HepG2 (cell line): ENCODE data around the gene CFL1. TPM values are rescaled to one million over a fixed set of nuclear protein-coding genes. Genes with fewer than 3 reads are reported as not detected.

ENCODE experiments used
- ATAC-seq: fragments of 200-7000 bp; cut with Tn5 transposase; 3 replicates; pipeline ENCODE4 v1.9.1; 2020; ENCODE audit warnings: mild to moderate bottlenecking, moderate library complexity
- BruUV-seq: library from RNA; stranded (reverse); fragments of 400-500 nt; replicated peaks from 2 replicates; lab custom pipeline; 2021; lab: Mats Ljungman, UMichigan
- CTCF ChIA-PET: fragments of 300-600 bp; formaldehyde crosslinking; extraction: SDS; loops from one replicate; lab custom pipeline; 2021; ENCODE audit warnings: low total read pairs, inconsistent platforms, low intra/inter-chr PET ratio; lab: Yijun Ruan, JAX
- POLR2A ChIA-PET: fragments of 350-600 bp; sonication (Branson Sonifier 250); formaldehyde crosslinking; loops from one replicate; lab custom pipeline; 2020; ENCODE audit warnings: antibody characterized with exemption, inconsistent platforms; lab: Yijun Ruan, JAX
- DNase-seq: peaks from one replicate; pipeline ENCODE4 v3.0.0-alpha.2; 2015; ENCODE audit warnings: low spot score
- FAIRE-seq: peaks from 3 replicates; lab custom pipeline; 2011; peaks lifted over from hg19 to GRCh38; lab: Jason Lieb, UNC
- H2AFZ ChIP-seq: one replicate; pipeline ENCODE4 v1.6.1; 2011; ENCODE audit warnings: low read length, inconsistent platforms
- H3K27ac ChIP-seq: fragments of 300-600 bp; 3 replicates; pipeline ENCODE4 v1.8.0; 2011; ENCODE audit warnings: mixed run types, mild to moderate bottlenecking, mixed read lengths, low read length, inconsistent platforms; ENCODE audit not compliant: insufficient read depth; ENCODE audit errors: extremely low read length
- H3K27me3 ChIP-seq, 2 experiments: fragments of 200-600 bp in 1 of 2; 2 replicates in 1 of 2; 3 replicates in 1 of 2; pipeline versions ENCODE4 v1.6.0 to v1.8.0; 2011; ENCODE audit warnings: low read length in 2 of 2, mild to moderate bottlenecking in 2 of 2, moderate library complexity in 2 of 2, inconsistent platforms in 1 of 2; ENCODE audit not compliant: insufficient read depth in 2 of 2, control insufficient read depth in 1 of 2
- H3K36me3 ChIP-seq, 2 experiments: fragments of 200-600 bp in 1 of 2; replicated peaks in 1 of 2; 2 replicates in 1 of 2; 3 replicates in 1 of 2; pipeline versions ENCODE4 v1.5.1 to v1.8.0; 2011; ENCODE audit warnings: low read length in 2 of 2, inconsistent platforms in 1 of 2; ENCODE audit not compliant: insufficient read depth in 2 of 2, control insufficient read depth in 1 of 2
- H3K4me1 ChIP-seq: 2 replicates; pipeline ENCODE4 v1.5.1; 2012; ENCODE audit warnings: low read length, inconsistent platforms; ENCODE audit not compliant: insufficient read depth
- H3K4me2 ChIP-seq: 2 replicates; pipeline ENCODE4 v1.6.0; 2011; ENCODE audit warnings: low read depth, low read length, inconsistent platforms
- H3K4me3 ChIP-seq, 3 experiments: fragments of 200-600 bp in 1 of 3; sonication (generic), shearing (Covaris generic) in 1 of 3; replicated peaks in 1 of 3; 2 replicates each; pipeline ENCODE4 v1.5.1; 2011 to 2016; ENCODE audit warnings: low read length in 3 of 3, inconsistent platforms in 2 of 3, low read depth in 2 of 3, mild to moderate bottlenecking in 2 of 3, control low read depth in 1 of 3, mixed read lengths in 1 of 3; ENCODE audit not compliant: insufficient read depth in 1 of 3
- H3K79me2 ChIP-seq: one replicate; pipeline ENCODE4 v1.6.1; 2011; ENCODE audit warnings: low read length, inconsistent platforms; ENCODE audit not compliant: insufficient read depth
- H3K9ac ChIP-seq: 2 replicates; pipeline ENCODE4 v1.6.0; 2011; ENCODE audit warnings: mild to moderate bottlenecking, low read depth, low read length, inconsistent platforms; ENCODE audit not compliant: insufficient read depth
- H3K9me3 ChIP-seq: 2 replicates; pipeline ENCODE4 v1.5.1; 2012; ENCODE audit warnings: mild to moderate bottlenecking, low read length
- H4K20me1 ChIP-seq: 2 replicates; pipeline ENCODE4 v1.6.0; 2011; ENCODE audit warnings: inconsistent platforms, mild to moderate bottlenecking, low read length, moderate library complexity; ENCODE audit not compliant: insufficient read depth
- ARID2 ChIP-seq: sonication (generic); formaldehyde crosslinking; IDR thresholded peaks from 2 replicates; pipeline ENCODE4 v1.8.1; 2022; ENCODE audit warnings: mild to moderate bottlenecking, missing genetic modification reagents, borderline replicate concordance
- ARNT2 ChIP-seq: sonication (generic); formaldehyde crosslinking; IDR thresholded peaks from 2 replicates; pipeline ENCODE4 v1.8.0; 2022; ENCODE audit warnings: mild to moderate bottlenecking, low read depth, missing genetic modification reagents, moderate library complexity
- EZH2 ChIP-seq: conservative IDR thresholded peaks from 2 replicates; pipeline ENCODE4 v1.6.1; 2012; ENCODE audit warnings: mild to moderate bottlenecking, low read depth, low read length, moderate library complexity
- GATAD2A ChIP-seq: IDR thresholded peaks from 2 replicates; pipeline ENCODE4 v1.6.1; 2016
- HES4 ChIP-seq: sonication (generic); formaldehyde crosslinking; IDR thresholded peaks from 2 replicates; pipeline ENCODE4 v1.9.0; 2021; ENCODE audit warnings: mild to moderate bottlenecking, missing genetic modification reagents, borderline replicate concordance
- HNRNPLL ChIP-seq: fragments of 200-400 bp; formaldehyde crosslinking; IDR thresholded peaks from 2 replicates; pipeline ENCODE4 v1.6.1; 2017; ENCODE audit warnings: mild to moderate bottlenecking, low read depth, low read length; ENCODE audit not compliant: poor library complexity, severe bottlenecking
- KLF6 ChIP-seq: IDR thresholded peaks from 2 replicates; pipeline ENCODE4 v1.8.0; 2016; ENCODE audit warnings: missing biosample characterization, missing genetic modification reagents
- MTERF4 ChIP-seq: sonication (generic); formaldehyde crosslinking; IDR thresholded peaks from 2 replicates; pipeline ENCODE4 v1.8.0; 2023; ENCODE audit warnings: mild to moderate bottlenecking, missing genetic modification reagents
- NR0B2 ChIP-seq: sonication (generic); formaldehyde crosslinking; IDR thresholded peaks from 2 replicates; pipeline ENCODE4 v1.4.0; 2020; ENCODE audit warnings: mild to moderate bottlenecking, missing genetic modification reagents
- RARG ChIP-seq: sonication (generic); formaldehyde crosslinking; IDR thresholded peaks from 2 replicates; pipeline ENCODE4 v1.4.0; 2020; ENCODE audit warnings: low read depth, mild to moderate bottlenecking, missing genetic modification reagents
- USF2 ChIP-seq, 2 experiments: sonication (generic) in 1 of 2; formaldehyde crosslinking in 1 of 2; IDR thresholded peaks; 2 replicates each; pipeline versions ENCODE4 v1.5.1 to v1.6.1; 2011 to 2020; ENCODE audit warnings: borderline replicate concordance in 1 of 2, low read depth in 1 of 2, low read length in 1 of 2, mild to moderate bottlenecking in 1 of 2, missing genetic modification reagents in 1 of 2, moderate library complexity in 1 of 2
- WIZ ChIP-seq: sonication (generic); formaldehyde crosslinking; IDR thresholded peaks from 2 replicates; pipeline ENCODE4 v1.5.1; 2020; ENCODE audit warnings: mild to moderate bottlenecking, missing genetic modification reagents
- XBP1 ChIP-seq: sonication (generic); formaldehyde crosslinking; IDR thresholded peaks from 2 replicates; pipeline ENCODE4 v1.5.0; 2020; ENCODE audit warnings: missing genetic modification reagents
- ZFP36L1 ChIP-seq: sonication (generic); formaldehyde crosslinking; IDR thresholded peaks from 2 replicates; pipeline ENCODE4 v1.8.0; 2022; ENCODE audit warnings: mild to moderate bottlenecking, missing genetic modification reagents, moderate library complexity
- ZFYVE20 ChIP-seq: sonication (generic); formaldehyde crosslinking; IDR thresholded peaks from 2 replicates; pipeline ENCODE4 v1.8.0; 2023; ENCODE audit warnings: low read depth, mild to moderate bottlenecking, moderate library complexity, missing genetic modification reagents, borderline replicate concordance
- ZNF138 ChIP-seq: sonication (generic); formaldehyde crosslinking; IDR thresholded peaks from 2 replicates; pipeline ENCODE4 v1.5.0; 2020; ENCODE audit warnings: mild to moderate bottlenecking, low read depth, missing genetic modification reagents
- ZNF235 ChIP-seq: sonication (generic); formaldehyde crosslinking; IDR thresholded peaks from 2 replicates; pipeline ENCODE4 v1.8.1; 2023; ENCODE audit warnings: mild to moderate bottlenecking, missing genetic modification reagents, borderline replicate concordance
- ZNF331 ChIP-seq: sonication (generic); formaldehyde crosslinking; IDR thresholded peaks from 2 replicates; pipeline ENCODE4 v1.4.0; 2020; ENCODE audit warnings: missing genetic modification reagents
- ZNF563 ChIP-seq: sonication (generic); formaldehyde crosslinking; IDR thresholded peaks from 2 replicates; pipeline ENCODE4 v1.8.0; 2022; ENCODE audit warnings: mild to moderate bottlenecking, moderate library complexity, missing genetic modification reagents
- ZNF7 ChIP-seq: IDR thresholded peaks from 2 replicates; pipeline ENCODE4 v1.6.1; 2016; ENCODE audit warnings: missing biosample characterization, missing genetic modification reagents
- ZSCAN9 ChIP-seq: IDR thresholded peaks from 2 replicates; pipeline ENCODE4 v1.6.1; 2016; ENCODE audit warnings: borderline replicate concordance
- WGBS: methylation state at CpG from one replicate; pipeline ENCODE4 v1.1.6; 2017; ENCODE audit warnings: low lambda C conversion rate; 5-methylcytosine and 5-hydroxymethylcytosine counted together
- in situ Hi-C: cut with HindIII; loops from 2 replicates; pipeline ENCODE4 v1.10.0; 2017; ENCODE audit warnings: low pct_unique_long_range_greater_than_20kb; ENCODE audit not compliant: extremely low pct_ligation_motif_present
- intact Hi-C: fragments of 100-400 bp; cut with micrococcal nuclease; formaldehyde crosslinking; loops from one replicate; pipeline ENCODE4 v1.10.0; 2022; ENCODE audit not compliant: unreplicated experiment
- polyA plus RNA-seq, 8 experiments: library from polyadenylated mRNA; depleted of rRNA in 3 of 8; stranded (reverse) in 7 of 8; unstranded in 1 of 8; fragments of >200 nt; fragmentation: Illumina TruSeq in 4 of 8; extraction: Trizol in 4 of 8; gene quantifications; 2 replicates each; pipeline versions ENCODE4 v1.2.1 to v1.2.3, GENCODE V29; 2011 to 2016; ENCODE audit warnings: low read depth in 4 of 8, missing spikeins in 1 of 8, mixed read lengths in 1 of 8; ENCODE audit not compliant: insufficient read depth in 1 of 8
- total RNA-seq, 5 experiments: library from RNA; depleted of rRNA; stranded (reverse); fragments of >200 nt; fragmentation: Illumina TruSeq; extraction: Trizol; gene quantifications; 2 replicates each; pipeline ENCODE4 v1.2.3, GENCODE V29; 2016; ENCODE audit warnings: low read depth in 1 of 5

CFL1 gene
- total and polyA plus RNA-seq, 2 of the 13 experiments (the other 11 are each of a cell fraction or from before 2014, with no cell fraction given): 379 to 383 TPM

- DNase-seq (no peak), FAIRE-seq (no peak)
- BruUV-seq: TSS peak; percentile 54
- TF ChIP-seq ZNF235 (0 out of 2 replicates have a peak, but pooled peaks have one; percentile 27), ZNF563 (CRISPR knock-in tag) (0 out of 2 replicates have a peak, but pooled peaks have one; percentile 44), USF2 (IDR thresholded peaks at IDR 0.05; ENCODE audit: low read depth, low read length) (no peak), USF2 (CRISPR knock-in tag; IDR thresholded peaks at IDR 0.05; ENCODE audit: borderline replicate concordance) (0 out of 2 replicates have a peak, but pooled peaks have one; percentile 21), ZSCAN9 (no peak), ZNF7 (CRISPR knock-in tag) (no peak), ZNF331 (CRISPR knock-in tag) (no peak), ZFYVE20 (CRISPR knock-in tag) (0 out of 2 replicates have a peak, but pooled peaks have one; percentile 24), HNRNPLL (peak; percentile 33), WIZ (no peak), GATAD2A (CRISPR knock-in tag) (no peak), ARID2 (0 out of 2 replicates have a peak, but pooled peaks have one; percentile 2), EZH2 (no peak), NR0B2 (CRISPR knock-in tag) (peak; percentile 68; the same call in 1 of the 2 replicates), KLF6 (no peak), XBP1 (CRISPR knock-in tag) (no peak), MTERF4 (CRISPR knock-in tag) (peak; percentile 32; the same call in 1 of the 2 replicates), ZNF138 (0 out of 2 replicates have a peak, but pooled peaks have one; percentile 56), HES4 (CRISPR knock-in tag) (peak; percentile 28; the same call in 1 of the 2 replicates), RARG (CRISPR knock-in tag) (no peak), ARNT2 (CRISPR knock-in tag) (peak; percentile 12; the same call in 1 of the 2 replicates), ZFP36L1 (CRISPR knock-in tag) (0 out of 2 replicates have a peak, but pooled peaks have one; percentile 49)
These were observed 29.8 kb upstream of the CFL1 start for GRCh38 chr11:65887723-65888162.

More at GRCh38 chr11:65887723-65888162, 29.8 kb upstream of the CFL1 start:
- H4K20me1 ChIP-seq: no peaks in the 10 kb centered on the region
- no peak overlapping the region for H2AFZ ChIP-seq
- in situ Hi-C loops: no loop called here
- H3K4me2 ChIP-seq: peak overlapping the region; percentile 96
- H3K27me3 ChIP-seq: no peaks in the 10 kb centered on the region; a peak in 1 of 5 replicates
- no peaks in the 10 kb centered on the region for H3K9me3 ChIP-seq
- intact Hi-C loops: loop anchor here (1.0 to 5.0 kb wide), 4 partner anchors 29 to 102 kb away; partner anchors contain the start of genes CFL1 and SART1
- peak overlapping the region; percentile 70 for H3K9ac ChIP-seq
- WGBS: 0% methylated on average over 14 of the region's 23 CpGs
- H3K4me1 ChIP-seq: peaks cover 67% of the 10 kb centered on the region
- peak overlapping the region; percentile 37 for H3K27ac ChIP-seq
- peak; percentile 6 for ATAC-seq
- peaks cover 5% of the 10 kb centered on the region for H3K79me2 ChIP-seq
- POLR2A ChIA-PET: interaction anchor here (0.6 to 7.6 kb wide), 31 partner anchors 9 to 235 kb away, joined by 3 to 95 read pairs (median 5); partner anchors contain the start of genes BANF1, C11orf68, CFL1 and EFEMP2
- peak overlapping the region; percentile 74 to 91 (median 87) for H3K4me3 ChIP-seq
- peaks cover 4 to 16% of the 10 kb centered on the region in 2 experiments; a peak in 4 of 5 replicates for H3K36me3 ChIP-seq
- CTCF ChIA-PET: interaction anchor here (1.1 to 6.9 kb wide), 5 partner anchors 11 to 143 kb away, joined by 3 to 63 read pairs (median 4); no protein-coding TSS in a partner anchor
